Upper lobe of left lung (tissue), 6 donors: ENCODE data around the gene FNBP1L. TPM values are rescaled to one million over a fixed set of nuclear protein-coding genes. Genes with fewer than 3 reads are reported as not detected.

Experiments
- ATAC-seq, 2 donors: fragments of 200-7000 bp; cut with Tn5 transposase; one replicate each; pipeline ENCODE4 v1.9.1; 2022; ENCODE audit warnings: mild to moderate bottlenecking in 2 of 2, moderate library complexity in 2 of 2; ENCODE audit not compliant: low FRiP score in 2 of 2
- DNase-seq, 2 donors: peaks; one replicate each; pipeline ENCODE4 v3.0.0-alpha.2; 2019 to 2020
- H3K27ac ChIP-seq, 4 donors: fragments of 200-600 bp; sonication (generic); one replicate each; pipeline ENCODE4 v1.5.1; 2016 to 2019
- H3K27me3 ChIP-seq, 4 donors: fragments of 200-600 bp; sonication (generic); one replicate each; pipeline ENCODE4 v1.5.1; 2017 to 2019
- H3K36me3 ChIP-seq, 4 donors: fragments of 200-600 bp; sonication (generic); one replicate each; pipeline ENCODE4 v1.5.1; 2016 to 2019
- H3K4me1 ChIP-seq, 4 donors: fragments of 200-600 bp; sonication (generic); one replicate each; pipeline ENCODE4 v1.5.1; 2018 to 2019
- H3K4me3 ChIP-seq, 4 donors: fragments of 200-600 bp; sonication (generic); one replicate each; pipeline ENCODE4 v1.5.1; 2017 to 2019; ENCODE audit warnings: mild to moderate bottlenecking in 2 of 4, moderate library complexity in 1 of 4
- H3K9me3 ChIP-seq, 4 donors: fragments of 200-600 bp; sonication (generic); one replicate each; pipeline ENCODE4 v1.5.1; 2018 to 2019
- CTCF ChIP-seq, 6 experiments: fragments of 450-650 bp in 4 of 6; fragments of 200-600 bp in 2 of 6; sonication (generic) in 2 of 6; IDR thresholded peaks; one replicate each; pipeline ENCODE4 v1.5.1; 2016 to 2019; ENCODE audit warnings: antibody characterized with exemption in 6 of 6
- EP300 ChIP-seq, 4 donors: sonication (generic); formaldehyde crosslinking; IDR thresholded peaks; one replicate each; pipeline ENCODE4 v1.5.1; 2017; ENCODE audit warnings: antibody characterized with exemption in 4 of 4, control low read depth in 2 of 4
- POLR2A ChIP-seq, 4 donors: fragments of 450-650 bp; IDR thresholded peaks; one replicate each; pipeline ENCODE4 v1.5.1; 2016 to 2017; ENCODE audit warnings: antibody characterized with exemption in 4 of 4, mild to moderate bottlenecking in 2 of 4
- POLR2AphosphoS5 ChIP-seq, 2 donors: sonication (generic); formaldehyde crosslinking; IDR thresholded peaks; one replicate each; pipeline ENCODE4 v1.5.1; 2017; ENCODE audit warnings: antibody characterized with exemption in 2 of 2
- WGBS, 2 donors: methylation state at CpG; one replicate each; pipeline ENCODE4 v1.1.5; 2017 to 2018; 5-methylcytosine and 5-hydroxymethylcytosine counted together
- total RNA-seq, 6 donors: library from RNA; depleted of rRNA in 4 of 6; stranded (reverse); fragments of >200 nt in 4 of 6; gene quantifications; one replicate each; pipeline versions ENCODE4 v1.1.0 to v1.2.1, GENCODE V29; 2016 to 2021
- donor health status: DM: no; HTN: no; CAD: no; lungs with moderate emphysema.
- donor health status: DM: no; HTN: yes; CAD: no; lungs with severe emphysema.

The FNBP1L gene
- total RNA-seq, 6 donors from 2014 or later: 28.5 to 84.0 (median 34.0) TPM

GRCh38 chr1:93576346-93576745 is 128.4 kb downstream of the FNBP1L start:
- Histone ChIP-seq H3K27ac (peak overlapping the region in 1 of 4 donors; percentile 34), H3K27me3 (no peaks in the 10 kb centered on the region), H3K4me1 (peaks cover 3 to 19% (median 13%) of the 10 kb centered on the region in 4 donors), H3K9me3 (no peaks in the 10 kb centered on the region), H3K36me3 (peaks cover 4 to 88% (median 39%) of the 10 kb centered on the region in 4 donors), H3K4me3 (no peak overlapping the region)
- DNase-seq (peak in 1 of 2 donors; percentile 34), ATAC-seq (no peak)
- TF ChIP-seq POLR2AphosphoS5 (IDR thresholded peaks at IDR 0.05) (no peak), CTCF (IDR thresholded peaks at IDR 0.05) (no peak), EP300 (IDR thresholded peaks at IDR 0.05) (no peak), POLR2A (IDR thresholded peaks at IDR 0.05) (no peak)
- WGBS, 2 donors: 83 to 86% methylated on average over 9 of the region's 9 CpGs

- Histone ChIP-seq H3K4me3 (no peak overlapping the region), H3K27ac (peak overlapping the region in 1 of 4 donors; percentile 34), H3K4me1 (peaks cover 3 to 19% (median 13%) of the 10 kb centered on the region in 4 donors), H3K27me3 (no peaks in the 10 kb centered on the region), H3K36me3 (peaks cover 4 to 88% (median 38%) of the 10 kb centered on the region in 4 donors), H3K9me3 (no peaks in the 10 kb centered on the region)
- DNase-seq (no peak), ATAC-seq (no peak)
- WGBS, 2 donors: 98 to 100% methylated on average over 2 of the region's 2 CpGs
- TF ChIP-seq EP300 (IDR thresholded peaks at IDR 0.05) (no peak), POLR2AphosphoS5 (IDR thresholded peaks at IDR 0.05) (no peak), CTCF (IDR thresholded peaks at IDR 0.05) (no peak)
Observed at GRCh38 chr1:93576746-93577145, 128.8 kb downstream of the FNBP1L start.

- no peak for ATAC-seq
- peaks cover 3 to 15% (median 13%) of the 10 kb centered on the region in 4 donors for H3K4me1 ChIP-seq
- H3K4me3 ChIP-seq: no peak overlapping the region
- whole genome bisulfite sequencing, 2 donors: 82 to 89% methylated on average over 7 to 17 of the region's 18 CpGs
- TF ChIP-seq CTCF (IDR thresholded peaks at IDR 0.05) (no peak), POLR2AphosphoS5 (IDR thresholded peaks at IDR 0.05) (no peak), POLR2A (IDR thresholded peaks at IDR 0.05) (no peak)
- peak in 1 of 2 donors; percentile 29 for DNase-seq
- no peaks in the 10 kb centered on the region for H3K9me3 ChIP-seq
- H3K27ac ChIP-seq: no peak overlapping the region
- H3K36me3 ChIP-seq: peaks cover 4 to 88% (median 40%) of the 10 kb centered on the region in 4 donors
- H3K27me3 ChIP-seq: no peaks in the 10 kb centered on the region
Observed at GRCh38 chr1:93577536-93578432, 129.9 kb downstream of the FNBP1L start.

GRCh38 chr1:93578433-93578830 is 130.5 kb downstream of the FNBP1L start:
- H3K4me3 ChIP-seq: no peak overlapping the region
- peak overlapping the region in 2 of 4 donors; percentile 44 to 59 for H3K27ac ChIP-seq
- peaks cover 4 to 90% (median 39%) of the 10 kb centered on the region in 4 donors for H3K36me3 ChIP-seq
- ATAC-seq (no peak), DNase-seq (no peak)
- no peaks in the 10 kb centered on the region for H3K27me3 ChIP-seq
- no peaks in the 10 kb centered on the region for H3K9me3 ChIP-seq
- TF ChIP-seq POLR2AphosphoS5 (IDR thresholded peaks at IDR 0.05): no peak
- TF ChIP-seq POLR2A (IDR thresholded peaks at IDR 0.05): no peak
- TF ChIP-seq EP300 (IDR thresholded peaks at IDR 0.05): no peak
- TF ChIP-seq CTCF (IDR thresholded peaks at IDR 0.05): no peak
- H3K4me1 ChIP-seq: peaks cover 3 to 14% (median 13%) of the 10 kb centered on the region in 4 donors
- WGBS, 2 donors: 95 to 98% methylated on average over 6 of the region's 6 CpGs
